Measurements from ENCODE around the gene CHAMP1.

GRCh38 chr13:114314074-114314912 is at the start of gene CHAMP1:
- TF ChIP-seq POLR2A (IDR thresholded peaks at IDR 0.05) (peak; percentile 59), CTCF (IDR thresholded peaks at IDR 0.05) (peak in 1 of 3 experiments; percentile 11)
